HG03442 (cell line): Measurements from ENCODE around the gene CCNL2.

Experiments used
- ATAC-seq: cut with Tn5 transposase; IDR thresholded peaks from one replicate; pipeline ENCODE4 v1.9.1; 2021; ENCODE audit warnings: mild to moderate bottlenecking, moderate library complexity; ENCODE audit not compliant: unreplicated experiment

CCNL2 gene

GRCh38 chr1:1345384-1345783 is 53.8 kb downstream of the CCNL2 start:
- ATAC-seq, result no peak

GRCh38 chr1:1344655-1345361 is 54.3 kb downstream of the CCNL2 start:
- no peak for ATAC-seq

- ATAC-seq, result no peak
Observed at GRCh38 chr1:1343811-1344421, 55.2 kb downstream of the CCNL2 start.

- no peak for ATAC-seq
Observed at GRCh38 chr1:1342584-1343115, 56.5 kb downstream of the CCNL2 start.

- no peak for ATAC-seq
Observed at GRCh38 chr1:1342061-1342562, 57.0 kb downstream of the CCNL2 start.

- no peak for ATAC-seq
Observed at GRCh38 chr1:1341549-1342021, 57.5 kb downstream of the CCNL2 start.

- no peak for ATAC-seq
Observed at GRCh38 chr1:1340791-1341548, 58.2 kb downstream of the CCNL2 start.

GRCh38 chr1:1340185-1340584 is 59.0 kb downstream of the CCNL2 start:
- ATAC-seq, result no peak

- no peak for ATAC-seq
Observed at GRCh38 chr1:1338278-1338677, 60.9 kb downstream of the CCNL2 start.

- no peak for ATAC-seq
Observed at GRCh38 chr1:1337793-1338147, 61.4 kb downstream of the CCNL2 start.

GRCh38 chr1:1336931-1337792 is 62.0 kb downstream of the CCNL2 start:
- no peak for ATAC-seq

- ATAC-seq, result no peak
Observed at GRCh38 chr1:1336446-1336845, 62.7 kb downstream of the CCNL2 start.

- no peak for ATAC-seq
Observed at GRCh38 chr1:1335792-1336248, 63.3 kb downstream of the CCNL2 start.
